Measurements from ENCODE around the gene COG6.

Gene COG6

GRCh38 chr13:39765801-39766463 is 110.5 kb downstream of the COG6 start:
- Histone ChIP-seq H3K36me3 (ENCODE audit: insufficient read depth, low read length) (no peaks in the 10 kb centered on the region), H3K4me1 (ENCODE audit: insufficient read depth, low read length) (no peaks in the 10 kb centered on the region), H2AFZ (ENCODE audit: low read depth, low read length) (no peak overlapping the region), H3K9me3 (ENCODE audit: low read length) (no peaks in the 10 kb centered on the region), H3K27me3 (ENCODE audit: insufficient read depth, low read length) (no peaks in the 10 kb centered on the region), H3K4me3 (ENCODE audit: low read length) (no peak overlapping the region)

- Histone ChIP-seq H3K27me3 (ENCODE audit: insufficient read depth, low read length) (no peaks in the 10 kb centered on the region), H2AFZ (ENCODE audit: low read depth, low read length) (no peak overlapping the region)
These were observed 111.1 kb downstream of the COG6 start for GRCh38 chr13:39766464-39767158.

GRCh38 chr13:39767791-39768517 is 112.5 kb downstream of the COG6 start:
- H2AFZ ChIP-seq (ENCODE audit: low read depth, low read length), result no peak overlapping the region
- no peaks in the 10 kb centered on the region for H3K9me3 ChIP-seq (ENCODE audit: low read length)
- no peaks in the 10 kb centered on the region for H3K4me1 ChIP-seq (ENCODE audit: insufficient read depth, low read length)
- H3K27me3 ChIP-seq (ENCODE audit: insufficient read depth, low read length), result no peaks in the 10 kb centered on the region
- no peak overlapping the region for H3K4me3 ChIP-seq (ENCODE audit: low read length)
- no peaks in the 10 kb centered on the region for H3K36me3 ChIP-seq (ENCODE audit: insufficient read depth, low read length)

More at GRCh38 chr13:39766464-39767158, 111.1 kb downstream of the COG6 start:
- Histone ChIP-seq H3K4me3 (ENCODE audit: low read length) (no peak overlapping the region), H3K36me3 (ENCODE audit: insufficient read depth, low read length) (no peaks in the 10 kb centered on the region), H3K9me3 (ENCODE audit: low read length) (no peaks in the 10 kb centered on the region), H3K4me1 (ENCODE audit: insufficient read depth, low read length) (no peaks in the 10 kb centered on the region)

GRCh38 chr13:39768962-39769361 is 113.5 kb downstream of the COG6 start:
- Histone ChIP-seq H2AFZ (ENCODE audit: low read depth, low read length) (no peak overlapping the region), H3K4me1 (ENCODE audit: insufficient read depth, low read length) (no peaks in the 10 kb centered on the region), H3K9me3 (ENCODE audit: low read length) (no peaks in the 10 kb centered on the region), H3K27me3 (ENCODE audit: insufficient read depth, low read length) (no peaks in the 10 kb centered on the region), H3K4me3 (ENCODE audit: low read length) (no peak overlapping the region), H3K36me3 (ENCODE audit: insufficient read depth, low read length) (no peaks in the 10 kb centered on the region)

- Histone ChIP-seq H3K9me3 (ENCODE audit: low read length) (peaks cover 2% of the 10 kb centered on the region), H3K4me1 (ENCODE audit: insufficient read depth, low read length) (no peaks in the 10 kb centered on the region), H3K36me3 (ENCODE audit: insufficient read depth, low read length) (no peaks in the 10 kb centered on the region), H3K27me3 (ENCODE audit: insufficient read depth, low read length) (no peaks in the 10 kb centered on the region), H3K4me3 (ENCODE audit: low read length) (no peak overlapping the region), H2AFZ (ENCODE audit: low read depth, low read length) (no peak overlapping the region)
These were observed 115.0 kb downstream of the COG6 start for GRCh38 chr13:39770221-39771090.

- Histone ChIP-seq H3K36me3 (ENCODE audit: insufficient read depth, low read length) (no peaks in the 10 kb centered on the region), H3K4me1 (ENCODE audit: insufficient read depth, low read length) (no peaks in the 10 kb centered on the region), H3K4me3 (ENCODE audit: low read length) (no peak overlapping the region), H3K9me3 (ENCODE audit: low read length) (peaks cover 4% of the 10 kb centered on the region), H3K27me3 (ENCODE audit: insufficient read depth, low read length) (no peaks in the 10 kb centered on the region), H2AFZ (ENCODE audit: low read depth, low read length) (no peak overlapping the region)
These were observed 118.4 kb downstream of the COG6 start for GRCh38 chr13:39773833-39774232.

GRCh38 chr13:39776439-39776838 is 121.0 kb downstream of the COG6 start:
- H2AFZ ChIP-seq (ENCODE audit: low read depth, low read length), result no peak overlapping the region
- H3K4me3 ChIP-seq (ENCODE audit: low read length), result no peak overlapping the region
- no peaks in the 10 kb centered on the region for H3K27me3 ChIP-seq (ENCODE audit: insufficient read depth, low read length)
- H3K36me3 ChIP-seq (ENCODE audit: insufficient read depth, low read length), result no peaks in the 10 kb centered on the region
- H3K9me3 ChIP-seq (ENCODE audit: low read length), result peaks cover 4% of the 10 kb centered on the region
- H3K4me1 ChIP-seq (ENCODE audit: insufficient read depth, low read length), result peaks cover 8% of the 10 kb centered on the region

- Histone ChIP-seq H3K4me3 (ENCODE audit: low read length) (no peak overlapping the region), H3K27me3 (ENCODE audit: insufficient read depth, low read length) (no peaks in the 10 kb centered on the region)
These were observed 121.6 kb downstream of the COG6 start for GRCh38 chr13:39777021-39777420.

GRCh38 chr13:39777527-39778061 is 122.1 kb downstream of the COG6 start:
- Histone ChIP-seq H3K4me1 (ENCODE audit: insufficient read depth, low read length) (peaks cover 8% of the 10 kb centered on the region), H3K36me3 (ENCODE audit: insufficient read depth, low read length) (no peaks in the 10 kb centered on the region), H2AFZ (ENCODE audit: low read depth, low read length) (no peak overlapping the region), H3K27me3 (ENCODE audit: insufficient read depth, low read length) (no peaks in the 10 kb centered on the region), H3K4me3 (ENCODE audit: low read length) (no peak overlapping the region), H3K9me3 (ENCODE audit: low read length) (peaks cover 4% of the 10 kb centered on the region)

More at GRCh38 chr13:39777021-39777420, 121.6 kb downstream of the COG6 start:
- H3K36me3 ChIP-seq (ENCODE audit: insufficient read depth, low read length), result no peaks in the 10 kb centered on the region
- H3K4me1 ChIP-seq (ENCODE audit: insufficient read depth, low read length), result peaks cover 8% of the 10 kb centered on the region
- H3K9me3 ChIP-seq (ENCODE audit: low read length), result peaks cover 4% of the 10 kb centered on the region
- H2AFZ ChIP-seq (ENCODE audit: low read depth, low read length), result no peak overlapping the region

- Histone ChIP-seq H3K27me3 (ENCODE audit: insufficient read depth, low read length) (no peaks in the 10 kb centered on the region), H3K4me3 (ENCODE audit: low read length) (no peak overlapping the region), H3K36me3 (ENCODE audit: insufficient read depth, low read length) (no peaks in the 10 kb centered on the region), H3K4me1 (ENCODE audit: insufficient read depth, low read length) (peaks cover 8% of the 10 kb centered on the region), H2AFZ (ENCODE audit: low read depth, low read length) (no peak overlapping the region), H3K9me3 (ENCODE audit: low read length) (peaks cover 4% of the 10 kb centered on the region)
These were observed 124.1 kb downstream of the COG6 start for GRCh38 chr13:39779337-39780265.

- Histone ChIP-seq H3K36me3 (ENCODE audit: insufficient read depth, low read length) (no peaks in the 10 kb centered on the region), H3K27me3 (ENCODE audit: insufficient read depth, low read length) (no peaks in the 10 kb centered on the region), H3K4me3 (ENCODE audit: low read length) (no peak overlapping the region), H3K9me3 (ENCODE audit: low read length) (peaks cover 3% of the 10 kb centered on the region), H2AFZ (ENCODE audit: low read depth, low read length) (no peak overlapping the region), H3K4me1 (ENCODE audit: insufficient read depth, low read length) (peaks cover 9% of the 10 kb centered on the region)
These were observed 125.2 kb downstream of the COG6 start for GRCh38 chr13:39780711-39781110.

- Histone ChIP-seq H2AFZ (ENCODE audit: low read depth, low read length) (no peak overlapping the region), H3K27me3 (ENCODE audit: insufficient read depth, low read length) (no peaks in the 10 kb centered on the region), H3K36me3 (ENCODE audit: insufficient read depth, low read length) (no peaks in the 10 kb centered on the region), H3K4me3 (ENCODE audit: low read length) (no peak overlapping the region), H3K4me1 (ENCODE audit: insufficient read depth, low read length) (peaks cover 16% of the 10 kb centered on the region), H3K9me3 (ENCODE audit: low read length) (peaks cover 3% of the 10 kb centered on the region)
These were observed 125.9 kb downstream of the COG6 start for GRCh38 chr13:39781381-39781780.

Data from neuron (in vitro differentiated cells).